Measurements from ENCODE around the gene OTOG.

DNA sequence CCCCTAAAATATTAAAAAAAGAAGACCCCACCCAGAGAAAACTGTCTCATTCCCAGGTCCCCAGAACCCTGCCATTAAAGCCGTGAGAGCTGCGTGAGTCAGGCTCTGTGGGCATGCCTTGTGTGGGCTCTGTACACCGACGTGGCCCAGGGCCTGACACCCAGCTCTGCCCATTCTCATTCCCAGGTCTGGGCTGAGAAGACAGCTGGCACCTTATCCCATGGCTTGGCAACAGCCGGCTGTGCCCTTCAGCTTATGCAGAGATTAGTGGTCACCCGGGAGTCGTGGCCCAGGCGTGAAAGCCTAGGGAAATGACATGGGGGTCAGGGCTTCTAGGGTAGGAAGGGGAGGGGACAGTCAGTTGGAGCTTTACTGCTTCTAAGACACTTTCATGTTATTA, 31.9 kb downstream of the OTOG start:
- TF ChIP-seq, protein P1, sequence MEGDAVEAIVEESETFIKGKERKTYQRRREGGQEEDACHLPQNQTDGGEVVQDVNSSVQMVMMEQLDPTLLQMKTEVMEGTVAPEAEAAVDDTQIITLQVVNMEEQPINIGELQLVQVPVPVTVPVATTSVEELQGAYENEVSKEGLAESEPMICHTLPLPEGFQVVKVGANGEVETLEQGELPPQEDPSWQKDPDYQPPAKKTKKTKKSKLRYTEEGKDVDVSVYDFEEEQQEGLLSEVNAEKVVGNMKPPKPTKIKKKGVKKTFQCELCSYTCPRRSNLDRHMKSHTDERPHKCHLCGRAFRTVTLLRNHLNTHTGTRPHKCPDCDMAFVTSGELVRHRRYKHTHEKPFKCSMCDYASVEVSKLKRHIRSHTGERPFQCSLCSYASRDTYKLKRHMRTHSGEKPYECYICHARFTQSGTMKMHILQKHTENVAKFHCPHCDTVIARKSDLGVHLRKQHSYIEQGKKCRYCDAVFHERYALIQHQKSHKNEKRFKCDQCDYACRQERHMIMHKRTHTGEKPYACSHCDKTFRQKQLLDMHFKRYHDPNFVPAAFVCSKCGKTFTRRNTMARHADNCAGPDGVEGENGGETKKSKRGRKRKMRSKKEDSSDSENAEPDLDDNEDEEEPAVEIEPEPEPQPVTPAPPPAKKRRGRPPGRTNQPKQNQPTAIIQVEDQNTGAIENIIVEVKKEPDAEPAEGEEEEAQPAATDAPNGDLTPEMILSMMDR (conservative IDR thresholded peaks at IDR 0.05; ENCODE audit: low read length): no peak
- no peak for TF ChIP-seq EZH2phosphoT487 (IDR thresholded peaks at IDR 0.05; ENCODE audit: borderline replicate concordance)
